Aorta (tissue), 5 donors: ENCODE measurements around the gene COLGALT1. TPM values are rescaled to one million over a fixed set of nuclear protein-coding genes. Genes with fewer than 3 reads are reported as not detected.
"Not testable (repeated sequence)": the region's sequence is repeated elsewhere in the genome, so short reads cannot be mapped to it uniquely, and the experiment has no call there.

Experiments
- ATAC-seq: fragments of 200-7000 bp; cut with Tn5 transposase; one replicate; pipeline ENCODE4 v1.9.1; 2022; ENCODE audit warnings: moderate library complexity; ENCODE audit not compliant: low FRiP score
- DNase-seq, 2 donors: peaks; one replicate each; pipeline ENCODE4 v3.0.0-alpha.2; 2020
- H3K27ac ChIP-seq, 2 donors: one replicate each; pipeline ENCODE4 v1.5.1; 2013; ENCODE audit warnings: low read length in 2 of 2, mild to moderate bottlenecking in 2 of 2, moderate library complexity in 2 of 2, control low read depth in 1 of 2, inconsistent platforms in 1 of 2, low read depth in 1 of 2
- H3K27me3 ChIP-seq, 2 donors: one replicate each; pipeline ENCODE4 v1.6.1; 2013; ENCODE audit warnings: control low read depth in 1 of 2, low read length in 1 of 2, mild to moderate bottlenecking in 1 of 2, moderate library complexity in 1 of 2; ENCODE audit not compliant: insufficient read depth in 2 of 2, control insufficient read depth in 1 of 2
- H3K36me3 ChIP-seq, 2 donors: one replicate each; pipeline ENCODE4 v1.6.1; 2013; ENCODE audit warnings: control low read depth in 1 of 2, low read length in 1 of 2, mild to moderate bottlenecking in 1 of 2; ENCODE audit not compliant: insufficient read depth in 2 of 2, control insufficient read depth in 1 of 2
- H3K4me1 ChIP-seq, 2 donors: one replicate each; pipeline ENCODE4 v1.6.1; 2013; ENCODE audit warnings: low read length in 2 of 2, control low read depth in 1 of 2, mild to moderate bottlenecking in 1 of 2, moderate library complexity in 1 of 2; ENCODE audit not compliant: insufficient read depth in 2 of 2, control insufficient read depth in 1 of 2
- H3K4me3 ChIP-seq, 2 donors: one replicate each; pipeline ENCODE4 v1.5.1; 2013; ENCODE audit warnings: low read length in 2 of 2, control low read depth in 1 of 2, mild to moderate bottlenecking in 1 of 2
- H3K9me3 ChIP-seq: one replicate; pipeline ENCODE4 v1.6.1; 2013; ENCODE audit warnings: mild to moderate bottlenecking, low read length; ENCODE audit not compliant: control insufficient read depth
- WGBS, 2 donors: extraction: QIAGEN DNeasy Blood & Tissue Kit; methylation state at CpG; one replicate each; pipeline ENCODE4 v1.1.7; 2013; 5-methylcytosine and 5-hydroxymethylcytosine counted together
- intact Hi-C, 2 donors: fragments of 100-400 bp; cut with DNase I; formaldehyde crosslinking; loops; one replicate each; pipeline versions ENCODE4 v1.14.2 to v1.15.0; 2022
- polyA plus RNA-seq, 2 donors: library from polyadenylated mRNA; stranded (reverse); fragments of 200-250 nt; gene quantifications; one replicate each; pipeline ENCODE4 v1.2.3, GENCODE V29; 2013
- total RNA-seq, 2 donors: library from RNA; stranded (reverse); fragmentation: NEBNext Ultra II Directional; extraction: Animal tissue kit (Norgen Biotek cat#: 25700); gene quantifications; one replicate each; pipeline ENCODE4 v1.2.1, GENCODE V29; 2021
- donor health status: healthy with polysubstance abuse.
- donor health status: Bipolar disorder and iron deficiency.
- donor health status: DM: no; HTN: no; CAD: no.
- donor health status: DM: no; HTN: no; CAD: no.
- donor health status: DM: yes; HTN: yes; CAD: no.

Gene COLGALT1
- total and polyA plus RNA-seq, 4 donors = 26.3 to 91.2 (median 56.3) TPM

- no peak for DNase-seq
- H3K36me3 ChIP-seq = peaks cover 0 to 6% of the 10 kb centered on the region in 2 donors
These were observed 37.6 kb upstream of the COLGALT1 start for GRCh38 chr19:17517898-17518297.

GRCh38 chr19:17518654-17519053, 36.8 kb upstream of the COLGALT1 start:
- 87 to 90% methylated on average over 8 of the region's 8 CpGs for WGBS, 2 donors
- H3K36me3 ChIP-seq, H3K27ac ChIP-seq, H3K4me3 ChIP-seq, H3K9me3 ChIP-seq, intact Hi-C loops, H3K27me3 ChIP-seq, H3K4me1 ChIP-seq, ATAC-seq, DNase-seq: not testable (repeated sequence)

More at GRCh38 chr19:17517898-17518297, 37.6 kb upstream of the COLGALT1 start:
- no peaks in the 10 kb centered on the region for H3K27me3 ChIP-seq
- intact Hi-C loops = no loop called here
- H3K27ac ChIP-seq = no peak overlapping the region
- H3K4me1 ChIP-seq = no peaks in the 10 kb centered on the region
- H3K4me3 ChIP-seq = no peak overlapping the region
- WGBS, 2 donors = 100% methylated on average over 1 of the region's 1 CpG
- no peak for ATAC-seq
- peaks cover 3% of the 10 kb centered on the region for H3K9me3 ChIP-seq

GRCh38 chr19:17519967-17520366, 35.5 kb upstream of the COLGALT1 start:
- no peak for ATAC-seq
- Histone ChIP-seq H3K36me3 (peaks cover 0 to 6% of the 10 kb centered on the region in 2 donors), H3K4me1 (no peaks in the 10 kb centered on the region), H3K4me3 (no peak overlapping the region), H3K27ac (no peak overlapping the region), H3K27me3 (no peaks in the 10 kb centered on the region), H3K9me3 (peaks cover 6% of the 10 kb centered on the region)
- DNase-seq = no peak
- intact Hi-C loops = no loop called here
- WGBS, 2 donors = 90 to 91% methylated on average over 9 of the region's 9 CpGs

- WGBS, 2 donors = 95% methylated on average over 25 of the region's 25 CpGs
- peaks cover 0 to 5% of the 10 kb centered on the region in 2 donors for H3K36me3 ChIP-seq
- intact Hi-C loops = no loop called here
- peaks cover 6% of the 10 kb centered on the region for H3K9me3 ChIP-seq
- no peak overlapping the region for H3K27ac ChIP-seq
- no peaks in the 10 kb centered on the region for H3K27me3 ChIP-seq
- ATAC-seq (no peak), DNase-seq (no peak)
- H3K4me1 ChIP-seq = no peaks in the 10 kb centered on the region
- H3K4me3 ChIP-seq = no peak overlapping the region
These were observed 34.6 kb upstream of the COLGALT1 start for GRCh38 chr19:17520865-17521264.

GRCh38 chr19:17522988-17523872, 32.2 kb upstream of the COLGALT1 start:
- H3K9me3 ChIP-seq = peaks cover 2% of the 10 kb centered on the region
- H3K4me3 ChIP-seq = no peak overlapping the region
- H3K27ac ChIP-seq = no peak overlapping the region
- DNase-seq = peak in 1 of 2 donors; percentile 87
- intact Hi-C loops = no loop called here
- no peaks in the 10 kb centered on the region for H3K4me1 ChIP-seq
- 51% methylated on average over 24 of the region's 24 CpGs for WGBS, 2 donors
- ATAC-seq = peak; percentile 74
- H3K36me3 ChIP-seq = no peaks in the 10 kb centered on the region
- no peaks in the 10 kb centered on the region for H3K27me3 ChIP-seq

GRCh38 chr19:17524651-17525050, 30.8 kb upstream of the COLGALT1 start:
- 90 to 92% methylated on average over 4 of the region's 4 CpGs for WGBS, 2 donors

GRCh38 chr19:17525141-17525540, 30.3 kb upstream of the COLGALT1 start:
- WGBS, 2 donors = 79% methylated on average over 9 of the region's 9 CpGs
- Histone ChIP-seq H3K27me3 (no peaks in the 10 kb centered on the region), H3K4me1 (no peaks in the 10 kb centered on the region), H3K4me3 (no peak overlapping the region), H3K9me3 (peaks cover 4% of the 10 kb centered on the region), H3K27ac (no peak overlapping the region), H3K36me3 (no peaks in the 10 kb centered on the region)
- DNase-seq = no peak
- intact Hi-C loops = no loop called here
- no peak for ATAC-seq

More at GRCh38 chr19:17524651-17525050, 30.8 kb upstream of the COLGALT1 start:
- H3K27ac ChIP-seq = no peak overlapping the region
- intact Hi-C loops = no loop called here
- no peak for DNase-seq
- ATAC-seq = no peak
- no peaks in the 10 kb centered on the region for H3K36me3 ChIP-seq
- no peaks in the 10 kb centered on the region for H3K27me3 ChIP-seq
- H3K9me3 ChIP-seq = peaks cover 4% of the 10 kb centered on the region
- no peaks in the 10 kb centered on the region for H3K4me1 ChIP-seq
- H3K4me3 ChIP-seq = no peak overlapping the region

- Histone ChIP-seq H3K9me3 (peaks cover 4% of the 10 kb centered on the region), H3K4me1 (no peaks in the 10 kb centered on the region), H3K4me3 (no peak overlapping the region), H3K27ac (no peak overlapping the region), H3K36me3 (no peaks in the 10 kb centered on the region), H3K27me3 (no peaks in the 10 kb centered on the region)
- no peak for ATAC-seq
- no peak for DNase-seq
- WGBS, 2 donors = 68 to 69% methylated on average over 16 of the region's 16 CpGs
- intact Hi-C loops = no loop called here
These were observed 28.5 kb upstream of the COLGALT1 start for GRCh38 chr19:17526922-17527321.

- ATAC-seq = no peak
- no peaks in the 10 kb centered on the region for H3K4me1 ChIP-seq
- intact Hi-C loops = no loop called here
- H3K4me3 ChIP-seq = no peak overlapping the region
- H3K27me3 ChIP-seq = no peaks in the 10 kb centered on the region
- WGBS, 2 donors = 69 to 75% methylated on average over 10 of the region's 10 CpGs
- no peaks in the 10 kb centered on the region for H3K36me3 ChIP-seq
- H3K9me3 ChIP-seq = peaks cover 4% of the 10 kb centered on the region
- no peak overlapping the region for H3K27ac ChIP-seq
- no peak for DNase-seq
These were observed 28.1 kb upstream of the COLGALT1 start for GRCh38 chr19:17527326-17527725.
